ENCODE results near the gene JARID2. TPM values are rescaled to one million over a fixed set of nuclear protein-coding genes. Genes with fewer than 3 reads are reported as not detected.
A peak's percentile ranks its signal among the peaks of the same experiment; 100 is the strongest.

Gene JARID2
- total RNA-seq, 1 donor from 2014 or later = 24.2 TPM

GRCh38 chr6:15398633-15399275, 152.9 kb downstream of the JARID2 start:
- H3K27ac Mint-ChIP-seq (ENCODE audit: unreplicated experiment) = no peak overlapping the region
- no peaks in the 10 kb centered on the region for H3K9me3 ChIP-seq (ENCODE audit: insufficient read depth, low read depth, low read length)
- no peak overlapping the region for H3K9ac ChIP-seq (ENCODE audit: low read length)
- no peak for FAIRE-seq
- peaks cover 93% of the 10 kb centered on the region for H4K20me1 ChIP-seq (ENCODE audit: insufficient read depth, low read length)
- no peak overlapping the region for H3K4me3 ChIP-seq (ENCODE audit: insufficient read depth, low read depth, low read length)
- no peaks in the 10 kb centered on the region for H3K27me3 ChIP-seq (ENCODE audit: insufficient read depth, low read length)
- H3K9me3 Mint-ChIP-seq (ENCODE audit: unreplicated experiment) = no peaks in the 10 kb centered on the region
- no peak overlapping the region for H3K27ac ChIP-seq (ENCODE audit: low read depth, low read length)
- no peak overlapping the region for H3K4me2 ChIP-seq (ENCODE audit: low read length)
- H3K36me3 ChIP-seq (ENCODE audit: insufficient read depth, low read length) = no peaks in the 10 kb centered on the region
- H3K4me1 ChIP-seq (ENCODE audit: insufficient read depth, low read length) = peaks cover 17% of the 10 kb centered on the region
- TF ChIP-seq CTCF (IDR thresholded peaks at IDR 0.05; ENCODE audit: insufficient read depth, low read depth, low read length) (no peak), EZH2 (IDR thresholded peaks at IDR 0.05; ENCODE audit: insufficient read depth, low read length) (no peak)
- H3K36me3 Mint-ChIP-seq (ENCODE audit: low read depth, unreplicated experiment) = no peaks in the 10 kb centered on the region
- DNase-seq (ENCODE audit: low read depth) = no peak
- no peak overlapping the region for H2AFZ ChIP-seq (ENCODE audit: low read depth, low read length)
- H3K27me3 Mint-ChIP-seq (ENCODE audit: low read depth, unreplicated experiment) = no peaks in the 10 kb centered on the region
- H3K4me3 Mint-ChIP-seq (ENCODE audit: unreplicated experiment) = no peak overlapping the region
- peaks cover 94% of the 10 kb centered on the region for H3K79me2 ChIP-seq (ENCODE audit: insufficient read depth, low read length)
- peaks cover 46% of the 10 kb centered on the region for H3K4me1 Mint-ChIP-seq (ENCODE audit: low read depth, unreplicated experiment)

DNA sequence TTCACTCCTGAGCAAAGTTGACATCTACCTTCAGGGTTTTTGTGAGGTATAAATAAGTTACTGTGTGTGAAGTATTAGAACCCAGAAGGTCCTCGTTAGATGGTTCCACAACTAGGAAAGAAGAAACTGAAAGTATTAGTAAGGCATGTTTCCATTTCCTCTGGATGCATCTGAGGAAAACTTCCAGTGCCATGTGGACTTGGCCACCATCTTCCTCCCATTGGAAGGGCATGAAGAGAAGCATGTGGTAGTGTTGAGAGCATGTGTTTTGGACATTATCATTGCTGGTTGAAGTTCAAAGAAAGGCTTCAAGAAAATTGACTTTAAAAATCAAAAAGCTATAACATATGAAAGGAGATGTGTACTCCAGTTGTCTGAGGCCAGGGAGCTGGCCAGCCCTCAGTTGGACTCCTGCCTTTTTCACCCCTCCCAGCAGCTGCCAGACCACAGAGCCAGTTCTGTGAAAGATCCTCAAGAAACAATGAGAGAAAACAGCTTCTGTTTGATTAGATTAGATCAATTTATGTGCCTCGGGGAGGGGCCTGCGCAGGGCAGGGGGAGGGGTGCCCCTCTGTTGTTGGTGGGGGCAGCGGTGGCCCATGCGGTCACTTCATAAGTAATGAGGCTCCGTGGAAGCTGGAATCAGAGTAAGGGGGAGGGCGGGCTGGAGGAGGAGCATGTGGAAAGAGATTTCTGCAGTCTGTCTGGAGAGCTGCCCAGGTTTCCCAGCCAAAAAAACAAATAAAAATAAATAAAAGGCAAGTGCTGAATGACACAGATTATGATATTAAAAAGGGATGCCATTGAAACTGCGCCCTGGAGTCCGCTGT, 154.0 kb downstream of the JARID2 start:
- no peak for TF ChIP-seq CTCF (IDR thresholded peaks at IDR 0.05; ENCODE audit: insufficient read depth, low read depth, low read length)
- TF ChIP-seq EZH2 (IDR thresholded peaks at IDR 0.05; ENCODE audit: insufficient read depth, low read length) = no peak
- no peak overlapping the region for H3K27ac ChIP-seq (ENCODE audit: low read depth, low read length)

More for the DNA sequence above, 154.0 kb downstream of the JARID2 start:
- H3K4me1 ChIP-seq (ENCODE audit: insufficient read depth, low read length) = peaks cover 24% of the 10 kb centered on the region
- no peaks in the 10 kb centered on the region for H3K27me3 Mint-ChIP-seq (ENCODE audit: low read depth, unreplicated experiment)
- peak; percentile 71 for DNase-seq (ENCODE audit: low read depth)
- no peaks in the 10 kb centered on the region for H3K27me3 ChIP-seq (ENCODE audit: insufficient read depth, low read length)
- H3K9me3 ChIP-seq (ENCODE audit: insufficient read depth, low read depth, low read length) = no peaks in the 10 kb centered on the region
- H3K36me3 Mint-ChIP-seq (ENCODE audit: low read depth, unreplicated experiment) = no peaks in the 10 kb centered on the region
- H3K9ac ChIP-seq (ENCODE audit: low read length) = no peak overlapping the region
- no peaks in the 10 kb centered on the region for H3K9me3 Mint-ChIP-seq (ENCODE audit: unreplicated experiment)
- H4K20me1 ChIP-seq (ENCODE audit: insufficient read depth, low read length) = peaks cover 95% of the 10 kb centered on the region
- FAIRE-seq = no peak
- H3K27ac Mint-ChIP-seq (ENCODE audit: unreplicated experiment) = no peak overlapping the region
- peak overlapping the region; percentile 6 for H3K4me3 ChIP-seq (ENCODE audit: insufficient read depth, low read depth, low read length)
- H3K36me3 ChIP-seq (ENCODE audit: insufficient read depth, low read length) = no peaks in the 10 kb centered on the region
- H3K4me1 Mint-ChIP-seq (ENCODE audit: low read depth, unreplicated experiment) = peaks cover 56% of the 10 kb centered on the region
- peaks cover 95% of the 10 kb centered on the region for H3K79me2 ChIP-seq (ENCODE audit: insufficient read depth, low read length)
- H3K4me3 Mint-ChIP-seq (ENCODE audit: unreplicated experiment) = peak overlapping the region; percentile 76
- H3K4me2 ChIP-seq (ENCODE audit: low read length) = peak overlapping the region; percentile 80
- H2AFZ ChIP-seq (ENCODE audit: low read depth, low read length) = no peak overlapping the region
